Upper lobe of right lung (tissue), 1 donor: ENCODE results near the gene CHIC2. TPM values are rescaled to one million over a fixed set of nuclear protein-coding genes. Genes with fewer than 3 reads are reported as not detected.

ENCODE experiments used
- ATAC-seq: fragments of 200-7000 bp; cut with Tn5 transposase; one replicate; pipeline ENCODE4 v1.9.1; 2020; ENCODE audit warnings: mild to moderate bottlenecking, moderate library complexity
- DNase-seq: peaks from one replicate; pipeline ENCODE4 v3.0.0-alpha.2; 2020
- H3K27ac ChIP-seq: fragments of 200-600 bp; one replicate; pipeline ENCODE4 v1.8.0; 2022
- H3K27me3 ChIP-seq: fragments of 200-600 bp; one replicate; pipeline ENCODE4 v1.8.0; 2022; ENCODE audit warnings: mild to moderate bottlenecking
- H3K36me3 ChIP-seq: fragments of 200-600 bp; one replicate; pipeline ENCODE4 v1.8.0; 2022
- H3K4me1 ChIP-seq: fragments of 200-600 bp; one replicate; pipeline ENCODE4 v1.8.0; 2022
- H3K4me3 ChIP-seq: fragments of 200-600 bp; one replicate; pipeline ENCODE4 v1.8.0; 2022; ENCODE audit warnings: mild to moderate bottlenecking
- H3K9me3 ChIP-seq: fragments of 200-600 bp; one replicate; pipeline ENCODE4 v1.8.0; 2022
- CTCF ChIP-seq: fragments of 200-600 bp; IDR thresholded peaks from one replicate; pipeline ENCODE4 v1.8.0; 2022; ENCODE audit warnings: antibody characterized with exemption
- intact Hi-C: fragments of 100-400 bp; cut with DNase I; formaldehyde crosslinking; loops from one replicate; pipeline ENCODE4 v1.11.0; 2022
- total RNA-seq: library from RNA; stranded (reverse); fragmentation: NEBNext Ultra II Directional; extraction: Animal tissue kit (Norgen Biotek cat#: 25700); gene quantifications from one replicate; pipeline ENCODE4 v1.2.1, GENCODE V29; 2021
- donor health status: DM: no; HTN: yes; CAD: no; lungs with severe emphysema.

CHIC2 gene
- total RNA-seq, 1 donor from 2014 or later: 28.7 TPM

- peaks cover 54% of the 10 kb centered on the region for H3K27me3 ChIP-seq
- H3K27ac ChIP-seq: no peak overlapping the region
- ATAC-seq: peak; percentile 82
- no peaks in the 10 kb centered on the region for H3K36me3 ChIP-seq
- no peak for TF ChIP-seq CTCF
- peak; percentile 75 for DNase-seq
- H3K4me1 ChIP-seq: peaks cover 15% of the 10 kb centered on the region
- peak overlapping the region; percentile 49 for H3K4me3 ChIP-seq
- intact Hi-C loops: no loop called here
- no peaks in the 10 kb centered on the region for H3K9me3 ChIP-seq
Observed at GRCh38 chr4:54090804-54091623, 26.6 kb upstream of the CHIC2 start.

GRCh38 chr4:54090404-54090803 lies 26.0 kb upstream of the CHIC2 start:
- H3K27ac ChIP-seq: no peak overlapping the region
- no peak for DNase-seq
- ATAC-seq: no peak
- H3K27me3 ChIP-seq: peaks cover 48% of the 10 kb centered on the region
- no peak for TF ChIP-seq CTCF
- H3K4me3 ChIP-seq: no peak overlapping the region
- intact Hi-C loops: no loop called here
- no peaks in the 10 kb centered on the region for H3K9me3 ChIP-seq
- peaks cover 15% of the 10 kb centered on the region for H3K4me1 ChIP-seq
- H3K36me3 ChIP-seq: no peaks in the 10 kb centered on the region

- ATAC-seq (no peak), DNase-seq (no peak)
- no peak overlapping the region for H3K27ac ChIP-seq
- no peaks in the 10 kb centered on the region for H3K36me3 ChIP-seq
- no peak overlapping the region for H3K4me3 ChIP-seq
- TF ChIP-seq CTCF: no peak
- H3K27me3 ChIP-seq: peaks cover 42% of the 10 kb centered on the region
- peaks cover 15% of the 10 kb centered on the region for H3K4me1 ChIP-seq
- intact Hi-C loops: no loop called here
- H3K9me3 ChIP-seq: no peaks in the 10 kb centered on the region
Observed at GRCh38 chr4:54089875-54090274, 25.5 kb upstream of the CHIC2 start.

- Histone ChIP-seq H3K36me3 (no peaks in the 10 kb centered on the region), H3K4me3 (no peak overlapping the region), H3K9me3 (no peaks in the 10 kb centered on the region), H3K27me3 (peaks cover 7% of the 10 kb centered on the region), H3K4me1 (no peaks in the 10 kb centered on the region), H3K27ac (no peak overlapping the region)
- TF ChIP-seq CTCF: no peak
- intact Hi-C loops: no loop called here
- DNase-seq (no peak), ATAC-seq (no peak)
Observed at GRCh38 chr4:54085284-54085683, 20.9 kb upstream of the CHIC2 start.

GRCh38 chr4:54082168-54082567 lies 17.8 kb upstream of the CHIC2 start:
- H3K4me1 ChIP-seq: no peaks in the 10 kb centered on the region
- intact Hi-C loops: no loop called here
- no peak overlapping the region for H3K27ac ChIP-seq
- H3K36me3 ChIP-seq: no peaks in the 10 kb centered on the region
- ATAC-seq (peak; percentile 47), DNase-seq (no peak)
- no peak for TF ChIP-seq CTCF
- no peaks in the 10 kb centered on the region for H3K27me3 ChIP-seq
- H3K4me3 ChIP-seq: no peak overlapping the region
- no peaks in the 10 kb centered on the region for H3K9me3 ChIP-seq
